Measurements from ENCODE around the gene ZMAT5.

DNA sequence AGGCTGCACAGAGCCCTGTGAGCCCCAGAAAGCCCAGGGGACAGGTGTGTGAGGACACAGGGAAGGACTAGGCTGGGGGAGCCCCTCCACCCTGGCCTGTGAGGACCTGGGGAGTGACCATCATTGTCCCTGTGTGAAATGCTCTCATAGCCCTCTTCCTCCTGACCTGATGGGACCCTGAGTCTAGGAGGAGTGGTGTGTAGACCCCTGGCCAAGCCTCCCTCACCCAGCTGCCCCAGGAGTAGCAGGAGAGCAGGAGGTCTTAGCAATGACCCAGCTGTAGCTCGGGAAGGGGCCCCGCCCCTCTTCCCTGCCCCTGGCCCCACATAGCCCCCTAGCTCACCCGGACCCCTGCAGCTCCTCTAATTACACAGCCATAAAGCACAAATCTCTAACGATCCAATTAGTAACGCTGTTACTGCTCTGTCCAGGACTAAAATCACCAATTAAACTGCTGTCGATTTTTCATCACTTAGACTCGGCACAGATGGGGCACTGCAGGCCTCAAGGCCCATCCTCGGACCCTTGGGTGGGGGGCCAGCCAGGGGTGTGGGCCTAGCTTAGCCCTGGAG is 53.6 kb downstream of the ZMAT5 start:
- TF ChIP-seq POLR2A (IDR thresholded peaks at IDR 0.05) (no peak), EP300 (IDR thresholded peaks at IDR 0.05) (no peak)
- TF ChIP-seq, protein P1, sequence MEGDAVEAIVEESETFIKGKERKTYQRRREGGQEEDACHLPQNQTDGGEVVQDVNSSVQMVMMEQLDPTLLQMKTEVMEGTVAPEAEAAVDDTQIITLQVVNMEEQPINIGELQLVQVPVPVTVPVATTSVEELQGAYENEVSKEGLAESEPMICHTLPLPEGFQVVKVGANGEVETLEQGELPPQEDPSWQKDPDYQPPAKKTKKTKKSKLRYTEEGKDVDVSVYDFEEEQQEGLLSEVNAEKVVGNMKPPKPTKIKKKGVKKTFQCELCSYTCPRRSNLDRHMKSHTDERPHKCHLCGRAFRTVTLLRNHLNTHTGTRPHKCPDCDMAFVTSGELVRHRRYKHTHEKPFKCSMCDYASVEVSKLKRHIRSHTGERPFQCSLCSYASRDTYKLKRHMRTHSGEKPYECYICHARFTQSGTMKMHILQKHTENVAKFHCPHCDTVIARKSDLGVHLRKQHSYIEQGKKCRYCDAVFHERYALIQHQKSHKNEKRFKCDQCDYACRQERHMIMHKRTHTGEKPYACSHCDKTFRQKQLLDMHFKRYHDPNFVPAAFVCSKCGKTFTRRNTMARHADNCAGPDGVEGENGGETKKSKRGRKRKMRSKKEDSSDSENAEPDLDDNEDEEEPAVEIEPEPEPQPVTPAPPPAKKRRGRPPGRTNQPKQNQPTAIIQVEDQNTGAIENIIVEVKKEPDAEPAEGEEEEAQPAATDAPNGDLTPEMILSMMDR (IDR thresholded peaks at IDR 0.05): no peak

Measured in sigmoid colon (tissue), 4 donors.